Body of pancreas (tissue), 4 donors: ENCODE measurements around the gene F10. TPM values are rescaled to one million over a fixed set of nuclear protein-coding genes. Genes with fewer than 3 reads are reported as not detected.

ENCODE experiments used
- ATAC-seq: fragments of 150-250 bp; one replicate; pipeline ENCODE4 v1.9.1; 2016
- DNase-seq, 4 donors: peaks; one replicate each; pipeline ENCODE4 v3.0.0-alpha.2; 2019
- H3K27ac ChIP-seq, 4 donors: fragments of 200-600 bp; sonication (generic); 1 replicate in 3 of 4; 2 replicates in 1 of 4; pipeline versions ENCODE4 v1.5.1 to v1.6.1; 2016 to 2019; ENCODE audit warnings: mild to moderate bottlenecking in 1 of 4, mixed read lengths in 1 of 4, moderate library complexity in 1 of 4
- H3K27me3 ChIP-seq, 2 donors: fragments of 200-600 bp; sonication (generic); one replicate each; pipeline ENCODE4 v1.6.0; 2016; ENCODE audit warnings: mild to moderate bottlenecking in 1 of 2
- H3K36me3 ChIP-seq, 2 donors: fragments of 200-600 bp; sonication (generic); replicated peaks in 1 of 2; 2 replicates each; pipeline ENCODE4 v1.5.1; 2016; ENCODE audit warnings: low read depth in 2 of 2; ENCODE audit not compliant: insufficient read depth in 1 of 2
- H3K4me1 ChIP-seq: fragments of 200-600 bp; sonication (generic); one replicate; pipeline ENCODE4 v1.6.0; 2016
- H3K4me3 ChIP-seq, 2 donors: fragments of 200-600 bp; sonication (generic); 1 replicate in 1 of 2; 2 replicates in 1 of 2; pipeline ENCODE4 v1.5.1; 2016 to 2019
- H3K9me3 ChIP-seq, 3 donors: fragments of 200-600 bp; sonication (generic); 1 replicate in 2 of 3; 2 replicates in 1 of 3; pipeline ENCODE4 v1.5.1; 2016
- POLR2A ChIP-seq, 3 donors: fragments of 450-650 bp; IDR thresholded peaks; one replicate each; pipeline ENCODE4 v1.6.1; 2016; ENCODE audit warnings: antibody characterized with exemption in 3 of 3, mild to moderate bottlenecking in 2 of 3
- whole genome bisulfite sequencing, 2 donors: methylation state at CpG; one replicate each; pipeline ENCODE4 v1.1.5; 2017; 5-methylcytosine and 5-hydroxymethylcytosine counted together
- intact Hi-C: fragments of 100-400 bp; cut with DNase I; formaldehyde crosslinking; loops from one replicate; pipeline ENCODE4 v1.15.1; 2023
- total RNA-seq, 2 donors: library from RNA; depleted of rRNA; stranded (reverse); fragments of >200 nt; gene quantifications; one replicate each; pipeline ENCODE4 v1.1.0, GENCODE V29; 2016
- TF ChIP-seq, protein P1 (sequence below), 7 experiments: fragments of 450-650 bp in 4 of 7; fragments of 200-600 bp in 3 of 7; sonication (generic) in 3 of 7; IDR thresholded peaks; one replicate each; pipeline ENCODE4 v1.5.1; 2016 to 2019; ENCODE audit warnings: antibody characterized with exemption in 7 of 7

Gene F10
- total RNA-seq, 2 donors from 2014 or later, result 2.3 to 6.7 TPM

DNA sequence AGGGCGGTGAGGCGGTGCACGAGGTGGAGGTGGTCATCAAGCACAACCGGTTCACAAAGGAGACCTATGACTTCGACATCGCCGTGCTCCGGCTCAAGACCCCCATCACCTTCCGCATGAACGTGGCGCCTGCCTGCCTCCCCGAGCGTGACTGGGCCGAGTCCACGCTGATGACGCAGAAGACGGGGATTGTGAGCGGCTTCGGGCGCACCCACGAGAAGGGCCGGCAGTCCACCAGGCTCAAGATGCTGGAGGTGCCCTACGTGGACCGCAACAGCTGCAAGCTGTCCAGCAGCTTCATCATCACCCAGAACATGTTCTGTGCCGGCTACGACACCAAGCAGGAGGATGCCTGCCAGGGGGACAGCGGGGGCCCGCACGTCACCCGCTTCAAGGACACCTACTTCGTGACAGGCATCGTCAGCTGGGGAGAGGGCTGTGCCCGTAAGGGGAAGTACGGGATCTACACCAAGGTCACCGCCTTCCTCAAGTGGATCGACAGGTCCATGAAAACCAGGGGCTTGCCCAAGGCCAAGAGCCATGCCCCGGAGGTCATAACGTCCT lies 26.4 kb downstream of the F10 start:
- ATAC-seq (no peak), DNase-seq (no peak)
- no peaks in the 10 kb centered on the region for H3K36me3 ChIP-seq
- no peak overlapping the region for H3K4me3 ChIP-seq
- no peaks in the 10 kb centered on the region for H3K9me3 ChIP-seq
- H3K27me3 ChIP-seq, result no peaks in the 10 kb centered on the region
- H3K4me1 ChIP-seq, result peaks cover 11% of the 10 kb centered on the region
- no peak for TF ChIP-seq POLR2A (IDR thresholded peaks at IDR 0.05)
- TF ChIP-seq, protein P1, sequence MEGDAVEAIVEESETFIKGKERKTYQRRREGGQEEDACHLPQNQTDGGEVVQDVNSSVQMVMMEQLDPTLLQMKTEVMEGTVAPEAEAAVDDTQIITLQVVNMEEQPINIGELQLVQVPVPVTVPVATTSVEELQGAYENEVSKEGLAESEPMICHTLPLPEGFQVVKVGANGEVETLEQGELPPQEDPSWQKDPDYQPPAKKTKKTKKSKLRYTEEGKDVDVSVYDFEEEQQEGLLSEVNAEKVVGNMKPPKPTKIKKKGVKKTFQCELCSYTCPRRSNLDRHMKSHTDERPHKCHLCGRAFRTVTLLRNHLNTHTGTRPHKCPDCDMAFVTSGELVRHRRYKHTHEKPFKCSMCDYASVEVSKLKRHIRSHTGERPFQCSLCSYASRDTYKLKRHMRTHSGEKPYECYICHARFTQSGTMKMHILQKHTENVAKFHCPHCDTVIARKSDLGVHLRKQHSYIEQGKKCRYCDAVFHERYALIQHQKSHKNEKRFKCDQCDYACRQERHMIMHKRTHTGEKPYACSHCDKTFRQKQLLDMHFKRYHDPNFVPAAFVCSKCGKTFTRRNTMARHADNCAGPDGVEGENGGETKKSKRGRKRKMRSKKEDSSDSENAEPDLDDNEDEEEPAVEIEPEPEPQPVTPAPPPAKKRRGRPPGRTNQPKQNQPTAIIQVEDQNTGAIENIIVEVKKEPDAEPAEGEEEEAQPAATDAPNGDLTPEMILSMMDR (IDR thresholded peaks at IDR 0.05), result no peak
- 88 to 89% methylated on average over 22 to 37 of the region's 38 CpGs for WGBS, 2 donors
- intact Hi-C loops, result loop anchor here (10.0 kb wide), 1 partner anchor 194 kb away; no protein-coding TSS in a partner anchor
- no peak overlapping the region for H3K27ac ChIP-seq

DNA sequence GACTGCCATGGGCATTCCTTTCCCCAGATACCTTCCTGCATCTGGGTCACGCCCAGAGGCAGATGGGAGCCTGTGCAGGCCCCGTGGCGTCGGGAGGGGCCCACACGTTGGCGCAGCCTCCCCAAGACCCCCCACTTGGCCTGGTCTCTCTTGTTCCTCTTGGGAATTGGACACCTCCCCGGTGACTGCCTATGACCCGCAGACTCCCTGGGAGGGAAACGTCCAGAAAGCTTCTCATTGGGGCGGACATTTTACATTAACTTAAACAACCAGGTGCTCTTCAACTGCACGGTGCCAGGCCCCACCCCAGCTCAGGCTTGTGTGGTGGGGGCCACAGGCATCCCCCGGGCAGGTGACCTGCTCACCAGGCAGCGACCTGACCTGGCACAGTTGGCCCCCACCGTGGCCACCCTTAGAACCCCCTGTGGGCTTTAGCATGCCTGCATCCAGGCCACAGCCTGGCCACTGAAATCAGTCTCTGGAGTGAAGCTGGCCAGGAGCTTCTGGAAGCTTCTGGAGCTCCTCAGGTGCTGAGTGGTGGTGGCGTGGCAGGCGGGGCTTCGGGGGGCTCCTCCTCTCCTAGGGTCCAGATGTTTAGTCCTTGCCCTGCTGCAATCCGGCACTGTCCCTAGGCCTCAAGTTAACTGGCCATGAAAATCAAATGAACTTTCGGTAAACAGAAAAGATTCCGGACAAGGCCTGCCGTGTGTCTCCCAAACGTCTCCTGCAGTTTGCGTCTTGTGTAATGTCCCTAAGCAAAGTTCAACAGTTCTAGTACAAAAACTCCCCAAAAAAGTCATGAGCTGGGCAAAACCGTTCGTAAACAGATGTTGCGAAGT lies 27.3 kb downstream of the F10 start:
- no peaks in the 10 kb centered on the region for H3K9me3 ChIP-seq
- H3K27ac ChIP-seq, result no peak overlapping the region
- ATAC-seq, result no peak
- H3K4me1 ChIP-seq, result peaks cover 16% of the 10 kb centered on the region
- intact Hi-C loops, result loop anchor here (10.0 kb wide), 1 partner anchor 195 kb away; no protein-coding TSS in a partner anchor
- H3K27me3 ChIP-seq, result no peaks in the 10 kb centered on the region
- WGBS, 2 donors, result 82 to 85% methylated on average over 18 to 26 of the region's 26 CpGs
- H3K4me3 ChIP-seq, result no peak overlapping the region
- no peak for TF ChIP-seq POLR2A (IDR thresholded peaks at IDR 0.05)
- TF ChIP-seq, protein P1 (IDR thresholded peaks at IDR 0.05), result no peak
- no peaks in the 10 kb centered on the region for H3K36me3 ChIP-seq
- no peak for DNase-seq

DNA sequence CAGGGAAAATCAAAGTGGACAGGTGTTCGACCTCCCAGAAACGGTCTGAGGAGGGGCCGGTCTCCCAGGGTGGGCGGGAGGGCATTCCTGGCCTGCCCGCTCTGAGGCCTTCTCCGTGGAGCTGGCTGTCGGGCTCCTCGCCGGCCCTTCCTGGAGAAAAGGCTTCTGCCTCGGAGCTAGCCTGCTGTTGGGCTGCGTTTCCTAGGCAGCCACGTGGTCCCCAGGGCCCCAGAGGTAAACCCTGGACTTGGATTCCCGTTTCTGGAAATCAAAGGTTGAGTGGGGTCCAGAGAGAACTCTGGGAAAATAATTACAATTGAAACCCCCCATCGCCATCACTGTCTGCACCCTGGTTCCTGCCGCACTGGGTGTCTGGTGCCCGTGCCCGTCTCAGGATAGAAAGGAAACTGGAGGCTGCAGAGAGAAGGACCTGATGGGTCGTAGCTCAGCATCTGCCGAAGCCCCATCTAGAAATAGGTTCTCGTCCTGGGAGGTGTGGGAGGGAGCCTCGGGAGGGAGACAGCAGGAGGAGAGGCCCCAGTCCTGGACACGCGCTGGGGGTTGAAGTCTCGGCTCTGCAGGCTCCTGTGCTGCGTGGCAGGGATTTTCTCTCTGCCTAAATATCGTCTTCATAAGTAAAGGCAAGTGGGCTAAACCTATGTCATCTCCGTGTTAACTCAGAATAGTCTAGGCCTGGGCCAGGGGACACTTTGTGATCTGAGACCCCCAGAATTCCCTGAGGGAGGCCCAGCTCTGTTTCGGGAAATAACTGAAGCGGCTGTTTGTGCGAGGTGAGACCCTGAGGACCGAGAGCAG lies 28.2 kb downstream of the F10 start:
- ATAC-seq, result no peak
- no peaks in the 10 kb centered on the region for H3K9me3 ChIP-seq
- TF ChIP-seq POLR2A (IDR thresholded peaks at IDR 0.05), result no peak
- TF ChIP-seq, protein P1 (IDR thresholded peaks at IDR 0.05), result no peak
- intact Hi-C loops, result no loop called here
- 84 to 88% methylated on average over 19 to 31 of the region's 31 CpGs for WGBS, 2 donors
- H3K27ac ChIP-seq, result no peak overlapping the region
- no peaks in the 10 kb centered on the region for H3K36me3 ChIP-seq
- peaks cover 16% of the 10 kb centered on the region for H3K4me1 ChIP-seq
- H3K27me3 ChIP-seq, result no peaks in the 10 kb centered on the region
- no peak for DNase-seq
- no peak overlapping the region for H3K4me3 ChIP-seq

DNA sequence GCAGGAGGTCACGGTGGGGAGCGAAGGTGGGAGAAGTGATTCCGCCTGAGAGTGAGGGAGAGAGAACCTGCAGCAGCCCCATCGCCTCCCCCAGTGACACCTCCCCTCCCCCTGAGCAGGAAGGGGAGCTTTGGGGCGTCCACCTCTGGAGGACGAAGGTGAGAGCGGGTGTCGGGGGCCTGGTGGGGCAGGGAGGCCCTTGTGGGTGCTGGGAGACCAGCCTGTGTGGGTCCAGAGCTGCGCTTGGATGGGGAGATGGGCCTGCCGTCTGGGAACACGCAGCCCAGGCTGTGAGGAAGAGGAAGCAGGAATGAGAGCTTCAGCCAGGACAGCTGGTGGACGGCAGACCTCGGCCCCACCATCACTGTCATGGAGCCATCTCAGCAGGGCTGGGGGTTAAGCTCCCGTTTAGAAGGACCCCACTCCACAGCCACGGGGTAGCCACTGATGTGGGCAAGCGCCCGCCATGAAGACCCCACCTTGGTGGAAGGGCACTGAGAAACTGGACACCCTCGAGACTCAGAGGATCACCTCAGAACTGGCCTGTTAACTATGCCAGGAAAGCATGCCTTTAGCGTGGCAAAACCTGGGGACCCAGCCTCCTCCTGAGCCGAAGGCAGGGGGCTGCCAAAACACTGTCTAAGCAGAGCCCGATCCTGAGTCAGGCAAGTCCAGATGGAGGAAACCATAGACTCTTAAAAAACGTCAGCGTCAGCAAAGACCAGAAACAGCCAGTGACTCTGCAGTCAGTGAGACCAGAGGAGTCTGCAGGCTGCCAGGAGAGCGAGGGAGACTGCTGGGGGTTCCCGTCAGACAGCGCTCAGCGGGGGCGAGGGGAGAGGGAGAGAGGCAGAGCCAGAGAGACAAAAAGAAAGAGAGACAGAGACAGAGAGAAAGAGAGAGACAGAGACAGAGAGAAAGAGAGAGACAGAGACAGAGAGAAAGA lies 29.4 kb downstream of the F10 start:
- H3K36me3 ChIP-seq, result no peaks in the 10 kb centered on the region
- DNase-seq (peak in 1 of 4 donors; percentile 35), ATAC-seq (no peak)
- WGBS, 2 donors, result 79 to 87% methylated on average over 27 to 28 of the region's 28 CpGs
- no peaks in the 10 kb centered on the region for H3K27me3 ChIP-seq
- H3K9me3 ChIP-seq, result no peaks in the 10 kb centered on the region
- TF ChIP-seq POLR2A (IDR thresholded peaks at IDR 0.05), result no peak
- TF ChIP-seq, protein P1 (IDR thresholded peaks at IDR 0.05), result no peak
- intact Hi-C loops, result no loop called here
- no peak overlapping the region for H3K4me3 ChIP-seq
- peaks cover 16% of the 10 kb centered on the region for H3K4me1 ChIP-seq
- H3K27ac ChIP-seq, result no peak overlapping the region
